GM12878 (cell line): Measurements from ENCODE around the gene GGT5. TPM values are rescaled to one million over a fixed set of nuclear protein-coding genes. Genes with fewer than 3 reads are reported as not detected.

Experiments
- ATAC-seq: fragments of 200-7000 bp; cut with Tn5 transposase; 3 replicates; pipeline ENCODE4 v1.9.1; 2020; ENCODE audit warnings: mild to moderate bottlenecking, moderate library complexity
- BruUV-seq: library from RNA; stranded (reverse); fragments of 400-500 nt; replicated peaks from 2 replicates; lab custom pipeline; 2021; lab: Mats Ljungman, UMichigan
- CTCF ChIA-PET: fragments of 300-600 bp; sonication (Branson Sonifier 250); formaldehyde crosslinking; extraction: SDS; loops from one replicate; lab custom pipeline; 2021; ENCODE audit warnings: inconsistent platforms; lab: Yijun Ruan, JAX
- POLR2A ChIA-PET: fragments of 350-600 bp; formaldehyde crosslinking; extraction: SDS; loops from one replicate; lab custom pipeline; 2021; ENCODE audit warnings: inconsistent platforms; lab: Charles Lee
- RAD21 ChIA-PET: fragments of 300-600 bp; sonication (Branson Sonifier 250); formaldehyde crosslinking; loops from one replicate; lab custom pipeline; 2023; ENCODE audit warnings: antibody characterized with exemption; ENCODE audit not compliant: unreplicated experiment; lab: Charles Lee
- SMC1A ChIA-PET: fragments of 300-600 bp; sonication (Branson Sonifier 250); formaldehyde crosslinking; loops from one replicate; lab custom pipeline; 2023; ENCODE audit not compliant: unreplicated experiment, uncharacterized antibody; lab: Charles Lee
- DNase-seq: peaks from one replicate; pipeline ENCODE4 v3.0.0-alpha.2; 2011; ENCODE audit warnings: low read depth, low spot score
- FAIRE-seq: peaks from 3 replicates; lab custom pipeline; 2011; peaks lifted over from hg19 to GRCh38; lab: Jason Lieb, UNC
- H2AFZ ChIP-seq: 2 replicates; pipeline ENCODE4 v1.6.0; 2011; ENCODE audit warnings: low read depth, low read length, control low read depth; ENCODE audit not compliant: control insufficient read depth
- H3K27ac ChIP-seq: 2 replicates; pipeline ENCODE4 v1.5.1; 2011; ENCODE audit warnings: control low read depth; ENCODE audit not compliant: control insufficient read depth, insufficient read depth
- H3K27me3 ChIP-seq, 2 experiments: replicated peaks in 1 of 2; 2 replicates each; pipeline versions ENCODE4 v1.6.0 to v1.6.1; 2011; ENCODE audit warnings: low read length in 1 of 2; ENCODE audit not compliant: control insufficient read depth in 2 of 2, insufficient read depth in 2 of 2
- H3K36me3 ChIP-seq, 2 experiments: 2 replicates each; pipeline ENCODE4 v1.5.1; 2011; ENCODE audit warnings: low read length in 1 of 2; ENCODE audit not compliant: control insufficient read depth in 2 of 2, insufficient read depth in 2 of 2
- H3K4me1 ChIP-seq: 2 replicates; pipeline ENCODE4 v1.6.1; 2011; ENCODE audit warnings: mild to moderate bottlenecking, low read length, moderate library complexity, mixed read lengths; ENCODE audit not compliant: control insufficient read depth, insufficient read depth
- H3K4me2 ChIP-seq: 2 replicates; pipeline ENCODE4 v1.6.0; 2011; ENCODE audit warnings: control low read depth; ENCODE audit not compliant: control insufficient read depth, insufficient read depth
- H3K4me3 ChIP-seq: fragments of 200-600 bp; sonication (generic); 2 replicates; pipeline ENCODE4 v1.5.1; 2016
- H3K79me2 ChIP-seq: 2 replicates; pipeline ENCODE4 v1.6.0; 2011; ENCODE audit warnings: low read length; ENCODE audit not compliant: control insufficient read depth, insufficient read depth
- H3K9ac ChIP-seq: 2 replicates; pipeline ENCODE4 v1.8.0; 2011; ENCODE audit warnings: low read length, control low read depth, mixed read lengths; ENCODE audit not compliant: control insufficient read depth, insufficient read depth
- H3K9me3 ChIP-seq: replicated peaks from 3 replicates; pipeline ENCODE4 v1.5.1; 2011; ENCODE audit warnings: mild to moderate bottlenecking, low read length; ENCODE audit not compliant: control insufficient read depth, insufficient read depth
- H4K20me1 ChIP-seq: 2 replicates; pipeline ENCODE4 v1.6.0; 2011; ENCODE audit not compliant: control insufficient read depth, insufficient read depth
- ATF7 ChIP-seq: fragments of 450-650 bp; IDR thresholded peaks from 2 replicates; pipeline ENCODE4 v1.6.1; 2016; ENCODE audit warnings: low read depth, mild to moderate bottlenecking
- CBFB ChIP-seq: IDR thresholded peaks from 2 replicates; pipeline ENCODE4 v1.6.1; 2016; ENCODE audit warnings: antibody characterized with exemption, low read depth
- CBX5 ChIP-seq: sonication (generic); IDR thresholded peaks from 2 replicates; pipeline ENCODE4 v1.6.1; 2016; ENCODE audit warnings: low read depth, moderate library complexity, mild to moderate bottlenecking, inconsistent platforms
- CEBPB ChIP-seq, 2 experiments: fragments of 150-350 bp in 1 of 2; IDR thresholded peaks; 2 replicates each; pipeline ENCODE4 v1.6.1; 2012 to 2014; ENCODE audit warnings: low read depth in 2 of 2, low read length in 2 of 2, borderline replicate concordance in 1 of 2, inconsistent platforms in 1 of 2
- EGR1 ChIP-seq, 2 experiments: IDR thresholded peaks; 1 replicate in 1 of 2; 2 replicates in 1 of 2; pipeline ENCODE4 v1.6.1; 2011 to 2012; ENCODE audit warnings: low read depth in 2 of 2, low read length in 2 of 2, borderline replicate concordance in 1 of 2, mild to moderate bottlenecking in 1 of 2, moderate library complexity in 1 of 2
- HCFC1 ChIP-seq: fragments of 150-350 bp; IDR thresholded peaks from 2 replicates; pipeline ENCODE4 v1.6.1; 2014; ENCODE audit warnings: low read length
- HDAC2 ChIP-seq: fragments of 200-600 bp; sonication (generic); IDR thresholded peaks from 2 replicates; pipeline ENCODE4 v1.6.1; 2017
- NR2C2 ChIP-seq: IDR thresholded peaks from 2 replicates; pipeline ENCODE4 v1.6.1; 2011; ENCODE audit warnings: borderline replicate concordance, low read depth; ENCODE audit not compliant: control insufficient read depth, insufficient read length
- RFX5 ChIP-seq: IDR thresholded peaks from 2 replicates; pipeline ENCODE4 v1.6.1; 2011; ENCODE audit warnings: low read depth, low read length, improper control_type of control experiment
- SIX5 ChIP-seq: IDR thresholded peaks from 2 replicates; pipeline ENCODE4 v1.6.1; 2011; ENCODE audit warnings: mild to moderate bottlenecking, low read depth, low read length, moderate library complexity; ENCODE audit not compliant: severe bottlenecking
- TAF1 ChIP-seq: IDR thresholded peaks from 2 replicates; pipeline ENCODE4 v1.6.1; 2011; ENCODE audit warnings: mild to moderate bottlenecking, low read depth, low read length, borderline replicate concordance
- ZSCAN29 ChIP-seq: fragments of 450-650 bp; IDR thresholded peaks from 2 replicates; pipeline ENCODE4 v1.6.1; 2017; ENCODE audit warnings: mild to moderate bottlenecking, moderate library complexity
- WGBS: methylation state at CpG from one replicate; pipeline ENCODE4 v1.1.6; 2016; ENCODE audit warnings: low lambda C conversion rate; ENCODE audit not compliant: insufficient replicate concordance, insufficient coverage; ENCODE audit errors: missing lambda C conversion rate; 5-methylcytosine and 5-hydroxymethylcytosine counted together
- in situ Hi-C: fragments of 300-500 bp; cut with MboI; formaldehyde crosslinking; loops from 9 replicates; pipeline ENCODE4 v1.14.3; 2018; ENCODE audit warnings: mixed read lengths
- intact Hi-C: fragments of 100-400 bp; cut with micrococcal nuclease; formaldehyde crosslinking; loops from one replicate; pipeline ENCODE4 v1.14.2; 2022; ENCODE audit not compliant: unreplicated experiment
- polyA plus RNA-seq, 11 experiments: library from polyadenylated mRNA; depleted of rRNA in 4 of 11; unstranded in 6 of 11; stranded (reverse) in 5 of 11; fragments of >200 nt; fragmentation: Nextera tagmentation in 4 of 11; fragmentation: Illumina TruSeq in 1 of 11; extraction: Ambion mirVana in 4 of 11; extraction: Trizol in 1 of 11; gene quantifications; 1 replicate in 1 of 11; 2 replicates in 10 of 11; pipeline versions ENCODE4 v1.2.1 to v1.2.3, GENCODE V29; 2011 to 2016; ENCODE audit warnings: inconsistent platforms in 2 of 11, missing spikeins in 2 of 11, low read depth in 1 of 11
- total RNA-seq, 4 experiments: library from RNA; depleted of rRNA in 3 of 4; stranded (reverse); fragments of >200 nt in 3 of 4; fragmentation: Illumina TruSeq in 1 of 4; extraction: Trizol in 1 of 4; gene quantifications; 2 replicates each; pipeline versions ENCODE4 v1.2.1 to v1.2.3, GENCODE V29; 2013 to 2021
- TF ChIP-seq, protein P1 (sequence below): fragments of 450-650 bp; IDR thresholded peaks from 2 replicates; pipeline ENCODE4 v1.6.1; 2018; ENCODE audit warnings: mild to moderate bottlenecking, low read depth, moderate library complexity; ENCODE audit not compliant: partially characterized antibody
- TF ChIP-seq, protein P2 (sequence below): IDR thresholded peaks from 2 replicates; pipeline ENCODE4 v1.6.1; 2012; ENCODE audit warnings: low read depth, low read length, improper control_type of control experiment
- TF ChIP-seq, protein P3 (sequence below): fragments of 450-650 bp; IDR thresholded peaks from 2 replicates; pipeline ENCODE4 v1.6.1; 2016; ENCODE audit warnings: mild to moderate bottlenecking
- TF ChIP-seq, protein P4 (sequence below): IDR thresholded peaks from 2 replicates; pipeline ENCODE4 v1.6.1; 2012; ENCODE audit warnings: low read length, inconsistent platforms
- TF ChIP-seq, protein P5 (sequence below): IDR thresholded peaks from 2 replicates; pipeline ENCODE4 v1.6.1; 2011; ENCODE audit warnings: borderline replicate concordance, low read depth, mild to moderate bottlenecking, moderate library complexity, low read length; ENCODE audit not compliant: insufficient read depth, poor library complexity, severe bottlenecking

GGT5 gene
- total and polyA plus RNA-seq, 10 of the 15 experiments (the other 5 are each of a cell fraction or from before 2014, with no cell fraction given): 0.34 TPM; not detected in 9

DNA sequence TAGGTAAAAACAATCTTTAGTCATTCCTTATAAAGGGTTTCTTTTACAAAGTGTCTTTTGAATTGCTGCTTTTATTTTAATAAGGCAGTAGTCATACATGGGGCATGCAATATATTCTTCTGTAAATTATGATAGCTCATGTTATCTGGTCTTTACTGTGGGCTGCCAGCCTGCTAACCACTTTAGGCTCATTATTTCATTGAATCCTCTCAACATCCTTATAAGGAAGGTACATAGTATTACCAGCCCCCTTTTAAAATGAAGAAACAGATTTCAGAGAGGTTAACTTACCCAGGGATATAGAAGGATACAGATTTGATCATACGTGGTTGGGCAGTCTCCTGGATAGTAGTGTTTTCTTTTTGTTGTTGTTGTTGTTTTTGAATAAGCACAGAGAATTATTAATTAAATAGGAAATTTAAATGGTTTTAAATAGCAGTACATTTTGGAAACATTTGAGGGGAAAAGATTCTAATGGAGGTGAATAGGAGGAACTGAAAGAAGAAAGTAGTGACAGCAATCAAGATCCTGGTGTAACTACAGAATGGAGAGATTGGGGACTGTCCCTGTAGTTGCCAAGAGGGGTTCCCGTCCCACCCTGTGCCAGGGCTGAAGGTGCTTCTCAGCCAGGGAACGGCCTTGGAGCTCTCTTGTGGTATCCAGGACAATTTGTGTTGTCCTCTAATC lies 46.8 kb upstream of the GGT5 start:
- DNase-seq (no peak), FAIRE-seq (no peak), ATAC-seq (peak; percentile 82)
- no peak overlapping the region for H3K4me3 ChIP-seq
- CTCF ChIA-PET: interaction anchor here (0.6 to 1.1 kb wide), 4 partner anchors 11 to 133 kb away, joined by 3 read pairs; no protein-coding TSS in a partner anchor
- no peaks in the 10 kb centered on the region for H3K27me3 ChIP-seq
- POLR2A ChIA-PET: interaction anchor here (0.5 kb wide), 1 partner anchor 264 kb away, joined by 3 read pairs; no protein-coding TSS in a partner anchor
- RAD21 ChIA-PET: interaction anchor here (1.0 kb wide), 1 partner anchor 100 kb away, joined by 3 read pairs; no protein-coding TSS in a partner anchor
- no peak overlapping the region for H3K9ac ChIP-seq
- SMC1A ChIA-PET: interaction anchor here (1.3 kb wide), 1 partner anchor 20 kb away, joined by 4 read pairs; no protein-coding TSS in a partner anchor
- H4K20me1 ChIP-seq: no peaks in the 10 kb centered on the region
- H3K9me3 ChIP-seq: no peaks in the 10 kb centered on the region
- intact Hi-C loops: no loop called here
- peak overlapping the region; percentile 50; the same call in 1 of the 2 replicates for H3K27ac ChIP-seq
- in situ Hi-C loops: no loop called here
- H3K79me2 ChIP-seq: peaks cover 26% of the 10 kb centered on the region
- H3K4me2 ChIP-seq: peak overlapping the region; percentile 59
- H2AFZ ChIP-seq: no peak overlapping the region
- peaks cover 24% of the 10 kb centered on the region for H3K4me1 ChIP-seq
- H3K36me3 ChIP-seq: no peaks in the 10 kb centered on the region
- BruUV-seq: no TSS peak
- 35% methylated on average over 3 of the region's 3 CpGs for WGBS
- TF ChIP-seq ZSCAN29 (no peak), CBFB (no peak), HDAC2 (no peak), HCFC1 (no peak), SIX5 (no peak), CBX5 (no peak), TAF1 (no peak), RFX5 (no peak), CEBPB (IDR thresholded peaks at IDR 0.05; ENCODE audit: borderline replicate concordance in 1 of 2, low read depth in 2 of 2, low read length in 2 of 2) (no peak), NR2C2 (no peak), ATF7 (no peak), EGR1 (IDR thresholded peaks at IDR 0.05; ENCODE audit: borderline replicate concordance in 1 of 2, low read depth in 2 of 2, low read length in 2 of 2) (no peak)
- TF ChIP-seq, protein P1, sequence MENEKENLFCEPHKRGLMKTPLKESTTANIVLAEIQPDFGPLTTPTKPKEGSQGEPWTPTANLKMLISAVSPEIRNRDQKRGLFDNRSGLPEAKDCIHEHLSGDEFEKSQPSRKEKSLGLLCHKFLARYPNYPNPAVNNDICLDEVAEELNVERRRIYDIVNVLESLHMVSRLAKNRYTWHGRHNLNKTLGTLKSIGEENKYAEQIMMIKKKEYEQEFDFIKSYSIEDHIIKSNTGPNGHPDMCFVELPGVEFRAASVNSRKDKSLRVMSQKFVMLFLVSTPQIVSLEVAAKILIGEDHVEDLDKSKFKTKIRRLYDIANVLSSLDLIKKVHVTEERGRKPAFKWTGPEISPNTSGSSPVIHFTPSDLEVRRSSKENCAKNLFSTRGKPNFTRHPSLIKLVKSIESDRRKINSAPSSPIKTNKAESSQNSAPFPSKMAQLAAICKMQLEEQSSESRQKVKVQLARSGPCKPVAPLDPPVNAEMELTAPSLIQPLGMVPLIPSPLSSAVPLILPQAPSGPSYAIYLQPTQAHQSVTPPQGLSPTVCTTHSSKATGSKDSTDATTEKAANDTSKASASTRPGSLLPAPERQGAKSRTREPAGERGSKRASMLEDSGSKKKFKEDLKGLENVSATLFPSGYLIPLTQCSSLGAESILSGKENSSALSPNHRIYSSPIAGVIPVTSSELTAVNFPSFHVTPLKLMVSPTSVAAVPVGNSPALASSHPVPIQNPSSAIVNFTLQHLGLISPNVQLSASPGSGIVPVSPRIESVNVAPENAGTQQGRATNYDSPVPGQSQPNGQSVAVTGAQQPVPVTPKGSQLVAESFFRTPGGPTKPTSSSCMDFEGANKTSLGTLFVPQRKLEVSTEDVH: no peak
- TF ChIP-seq, protein P2, sequence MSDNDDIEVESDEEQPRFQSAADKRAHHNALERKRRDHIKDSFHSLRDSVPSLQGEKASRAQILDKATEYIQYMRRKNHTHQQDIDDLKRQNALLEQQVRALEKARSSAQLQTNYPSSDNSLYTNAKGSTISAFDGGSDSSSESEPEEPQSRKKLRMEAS: no peak
- TF ChIP-seq, protein P3, sequence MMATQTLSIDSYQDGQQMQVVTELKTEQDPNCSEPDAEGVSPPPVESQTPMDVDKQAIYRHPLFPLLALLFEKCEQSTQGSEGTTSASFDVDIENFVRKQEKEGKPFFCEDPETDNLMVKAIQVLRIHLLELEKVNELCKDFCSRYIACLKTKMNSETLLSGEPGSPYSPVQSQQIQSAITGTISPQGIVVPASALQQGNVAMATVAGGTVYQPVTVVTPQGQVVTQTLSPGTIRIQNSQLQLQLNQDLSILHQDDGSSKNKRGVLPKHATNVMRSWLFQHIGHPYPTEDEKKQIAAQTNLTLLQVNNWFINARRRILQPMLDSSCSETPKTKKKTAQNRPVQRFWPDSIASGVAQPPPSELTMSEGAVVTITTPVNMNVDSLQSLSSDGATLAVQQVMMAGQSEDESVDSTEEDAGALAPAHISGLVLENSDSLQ: no peak
- TF ChIP-seq, protein P4, sequence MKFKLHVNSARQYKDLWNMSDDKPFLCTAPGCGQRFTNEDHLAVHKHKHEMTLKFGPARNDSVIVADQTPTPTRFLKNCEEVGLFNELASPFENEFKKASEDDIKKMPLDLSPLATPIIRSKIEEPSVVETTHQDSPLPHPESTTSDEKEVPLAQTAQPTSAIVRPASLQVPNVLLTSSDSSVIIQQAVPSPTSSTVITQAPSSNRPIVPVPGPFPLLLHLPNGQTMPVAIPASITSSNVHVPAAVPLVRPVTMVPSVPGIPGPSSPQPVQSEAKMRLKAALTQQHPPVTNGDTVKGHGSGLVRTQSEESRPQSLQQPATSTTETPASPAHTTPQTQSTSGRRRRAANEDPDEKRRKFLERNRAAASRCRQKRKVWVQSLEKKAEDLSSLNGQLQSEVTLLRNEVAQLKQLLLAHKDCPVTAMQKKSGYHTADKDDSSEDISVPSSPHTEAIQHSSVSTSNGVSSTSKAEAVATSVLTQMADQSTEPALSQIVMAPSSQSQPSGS: no peak
- TF ChIP-seq, protein P5, sequence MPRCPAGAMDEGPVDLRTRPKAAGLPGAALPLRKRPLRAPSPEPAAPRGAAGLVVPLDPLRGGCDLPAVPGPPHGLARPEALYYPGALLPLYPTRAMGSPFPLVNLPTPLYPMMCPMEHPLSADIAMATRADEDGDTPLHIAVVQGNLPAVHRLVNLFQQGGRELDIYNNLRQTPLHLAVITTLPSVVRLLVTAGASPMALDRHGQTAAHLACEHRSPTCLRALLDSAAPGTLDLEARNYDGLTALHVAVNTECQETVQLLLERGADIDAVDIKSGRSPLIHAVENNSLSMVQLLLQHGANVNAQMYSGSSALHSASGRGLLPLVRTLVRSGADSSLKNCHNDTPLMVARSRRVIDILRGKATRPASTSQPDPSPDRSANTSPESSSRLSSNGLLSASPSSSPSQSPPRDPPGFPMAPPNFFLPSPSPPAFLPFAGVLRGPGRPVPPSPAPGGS: peak; percentile 13
